ENCODE measurements around the gene TRPM6. TPM values are rescaled to one million over a fixed set of nuclear protein-coding genes. Genes with fewer than 3 reads are reported as not detected.

The TRPM6 gene
- total and polyA plus RNA-seq, 2 experiments from 2014 or later = 0.23 to 0.87 TPM

- TF ChIP-seq ZNF462 (CRISPR knock-in tag; IDR thresholded peaks at IDR 0.05) (no peak), EZH2phosphoT487 (IDR thresholded peaks at IDR 0.05; ENCODE audit: unreplicated experiment) (no peak), CREB1 (CRISPR knock-in tag; IDR thresholded peaks at IDR 0.05; ENCODE audit: low read depth) (no peak), CTCF (conservative IDR thresholded peaks at IDR 0.05; ENCODE audit: low read depth in 2 of 2) (no peak), NANOG (IDR thresholded peaks at IDR 0.05; ENCODE audit: borderline replicate concordance) (no peak), STAT1 (IDR thresholded peaks at IDR 0.05; ENCODE audit: unreplicated experiment) (no peak)
Measured at GRCh38 chr9:74935008-74935407, 47.3 kb upstream of the TRPM6 start (continued).

GRCh38 chr9:74921737-74922136, 34.0 kb upstream of the TRPM6 start:
- Histone ChIP-seq H3K27me3 (ENCODE audit: insufficient read depth) (no peaks in the 10 kb centered on the region), H2AFZ (no peak overlapping the region), H3K4me3 (no peak overlapping the region), H3K9me2 (ENCODE audit: insufficient read depth) (peaks cover 5% of the 10 kb centered on the region; the same call in 1 of the 2 replicates), H4K20me1 (replicated peaks; ENCODE audit: insufficient read depth) (no peaks in the 10 kb centered on the region), H3K4me1 (ENCODE audit: insufficient read depth) (peaks cover 15% of the 10 kb centered on the region), H3K4me2 (no peak overlapping the region), H3K36me3 (ENCODE audit: insufficient read depth) (no peaks in the 10 kb centered on the region), H3F3A (replicated peaks; ENCODE audit: low read depth) (no peaks in the 10 kb centered on the region), H3K79me2 (replicated peaks; ENCODE audit: insufficient read depth) (no peaks in the 10 kb centered on the region), H3K27ac (ENCODE audit: low read depth) (no peak overlapping the region)
- Mint-ChIP-seq H3K4me3 (no peak overlapping the region), H3K27ac (no peak overlapping the region), H3K27me3 (ENCODE audit: insufficient read depth, low read depth, poor library complexity) (peaks cover 2% of the 10 kb centered on the region), H3K9me3 (no peaks in the 10 kb centered on the region; the same call in 2 of the 3 replicates), H3K36me3 (ENCODE audit: low read depth) (no peaks in the 10 kb centered on the region), H3K4me1 (peaks cover 12% of the 10 kb centered on the region)
- DNase-seq (ENCODE audit: low spot score) (no peak), ATAC-seq (no peak)
- TF ChIP-seq EZH2phosphoT487 (IDR thresholded peaks at IDR 0.05; ENCODE audit: unreplicated experiment) = no peak
- TF ChIP-seq JUNB (IDR thresholded peaks at IDR 0.05; ENCODE audit: unreplicated experiment) = no peak
- TF ChIP-seq ETS1 (IDR thresholded peaks at IDR 0.05) = no peak
- TF ChIP-seq ZNF331 (CRISPR knock-in tag; IDR thresholded peaks at IDR 0.05; ENCODE audit: low read depth) = no peak
- no peak for TF ChIP-seq NANOG (IDR thresholded peaks at IDR 0.05; ENCODE audit: borderline replicate concordance)
